Measurements from ENCODE around the gene LDLRAD1. TPM values are rescaled to one million over a fixed set of nuclear protein-coding genes. Genes with fewer than 3 reads are reported as not detected.
A peak's percentile ranks its signal among the peaks of the same experiment; 100 is the strongest.

The LDLRAD1 gene
- total RNA-seq, 1 experiment from 2014 or later, result 0.30 TPM

DNA sequence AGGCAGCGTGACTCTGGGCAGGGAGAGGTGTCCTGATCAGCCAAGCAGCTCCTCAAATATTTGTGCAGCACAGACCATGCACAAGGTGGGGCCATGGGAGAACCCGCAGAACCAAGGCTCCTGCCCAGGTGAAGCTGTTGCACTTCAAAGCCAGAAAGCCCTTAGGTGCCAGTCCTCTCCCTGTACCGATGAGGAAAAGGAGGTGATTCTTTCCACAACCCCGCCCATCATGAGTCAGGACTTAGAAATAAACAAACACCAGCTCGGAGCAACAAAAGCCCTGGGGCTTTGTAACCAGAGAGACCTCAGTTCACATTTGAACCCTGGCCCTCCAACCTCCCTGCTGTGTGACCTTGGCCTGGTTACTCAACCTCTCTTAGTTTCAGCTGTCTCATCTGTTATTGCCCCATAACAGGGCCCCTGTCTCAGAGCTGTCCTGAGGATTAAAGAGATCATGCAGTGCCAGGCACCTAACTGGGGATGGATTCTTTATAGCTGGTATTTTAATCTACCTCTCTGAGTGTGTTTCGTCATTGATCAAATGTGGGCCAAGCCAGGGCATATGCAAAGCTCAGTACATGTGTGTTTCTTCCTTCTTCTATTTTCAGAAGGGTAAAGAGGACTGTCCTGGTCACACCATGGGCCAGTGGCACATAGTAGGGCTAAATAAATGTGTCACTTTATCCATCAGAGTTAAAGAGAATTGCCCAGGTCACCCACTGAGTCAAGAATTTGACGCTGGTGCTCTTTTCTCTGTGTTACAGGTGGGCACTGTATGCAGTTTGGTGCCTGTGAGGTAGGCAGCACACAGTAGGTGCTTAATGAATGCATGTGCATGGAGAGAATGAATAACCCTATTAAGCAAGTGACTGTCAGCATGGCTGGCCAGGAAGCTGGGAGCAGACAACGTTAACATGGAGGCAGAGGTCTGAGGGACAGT is 1.4 kb downstream of the LDLRAD1 start:
- CTCF ChIA-PET, result no interaction called here
- POLR2A ChIA-PET, result interaction anchor here (0.7 to 1.8 kb wide), 3 partner anchors 15 to 36 kb away, joined by 3 to 4 read pairs (median 3); partner anchors contain the start of genes TCEANC2 and TMEM59
- no peaks in the 10 kb centered on the region for H3K9me2 ChIP-seq (ENCODE audit: insufficient read depth)
- RAD21 ChIA-PET (ENCODE audit: low non-redundant PET in 1 of 2, low total read pairs in 2 of 2, uncharacterized antibody in 2 of 2, unreplicated experiment in 2 of 2), result interaction anchor here in 1 of 2 experiments (0.6 kb wide), 1 partner anchor 772 kb away, joined by 7 read pairs; no protein-coding TSS in a partner anchor
- no TSS peak for BruUV-seq (replicated peaks)
- intact Hi-C loops (cut with micrococcal nuclease), result no loop called here
- no peaks in the 10 kb centered on the region for H3K36me3 ChIP-seq (ENCODE audit: control insufficient read depth in 1 of 2, insufficient read depth in 2 of 2, low read length in 2 of 2)
- peak overlapping the region; percentile 76 for H3K27ac ChIP-seq (ENCODE audit: low read depth, low read length)
- H3K4me1 ChIP-seq (ENCODE audit: control insufficient read depth in 1 of 2, insufficient read depth in 2 of 2, low read length in 2 of 2), result peaks cover 40 to 41% of the 10 kb centered on the region in 2 experiments
- H2AFZ ChIP-seq (ENCODE audit: low read depth, low read length, poor library complexity, severe bottlenecking), result peak overlapping the region; percentile 37
- peak overlapping the region; percentile 75 for H3K4me2 ChIP-seq (ENCODE audit: low read length)
- H3K4me3 ChIP-seq (replicated peaks in 1 of 2; ENCODE audit: low read depth in 1 of 2, low read length in 2 of 2), result peak overlapping the region in 1 of 2 experiments; percentile 32; a peak in 2 of 4 replicates
- H3K79me2 ChIP-seq (ENCODE audit: insufficient read depth, low read length), result no peaks in the 10 kb centered on the region
- DNase-seq (ENCODE audit: low read depth, low spot score) (peak; percentile 82), ATAC-seq (peak; percentile 81)
- no peaks in the 10 kb centered on the region for H3K27me3 ChIP-seq (ENCODE audit: insufficient read depth, low read length)
- peak overlapping the region; percentile 48 for H3K9ac ChIP-seq (ENCODE audit: low read length)
- no peaks in the 10 kb centered on the region for H3K9me3 ChIP-seq (ENCODE audit: control insufficient read depth in 1 of 2, insufficient read depth in 1 of 2, low read depth in 1 of 2, low read length in 2 of 2)
- no peaks in the 10 kb centered on the region for H4K20me1 ChIP-seq (ENCODE audit: insufficient read depth)
- TF ChIP-seq SIN3A (IDR thresholded peaks at IDR 0.05; ENCODE audit: low read depth) (no peak), EZH2phosphoT487 (IDR thresholded peaks at IDR 0.05; ENCODE audit: borderline replicate concordance) (no peak), EGR1 (IDR thresholded peaks at IDR 0.05; ENCODE audit: low read depth) (no peak), RAD21 (IDR thresholded peaks at IDR 0.05; ENCODE audit: low read depth) (no peak), SRF (IDR thresholded peaks at IDR 0.05; ENCODE audit: low read depth) (no peak), JUND (IDR thresholded peaks at IDR 0.05) (peak; percentile 70), TCF7L2 (IDR thresholded peaks at IDR 0.05; ENCODE audit: borderline replicate concordance, extremely low read depth, insufficient read depth, insufficient read length) (peak; percentile 34), YY1 (IDR thresholded peaks at IDR 0.05; ENCODE audit: extremely low read depth, insufficient replicate concordance, low read depth, low read length) (no peak), CBX3 (IDR thresholded peaks at IDR 0.05; ENCODE audit: low read depth) (peak; percentile 52; the same call in 1 of the 2 replicates), POLR2AphosphoS5 (IDR thresholded peaks at IDR 0.05; ENCODE audit: low read depth, low read length) (peak; percentile 47), SP1 (IDR thresholded peaks at IDR 0.05; ENCODE audit: low read depth) (peak; percentile 75), REST (IDR thresholded peaks at IDR 0.05; ENCODE audit: low read depth) (no peak), POLR2A (IDR thresholded peaks at IDR 0.05; ENCODE audit: borderline replicate concordance, extremely low read depth, insufficient read depth, insufficient read length) (no peak), ELF1 (IDR thresholded peaks at IDR 0.05; ENCODE audit: borderline replicate concordance, low read depth) (no peak), ZFX (IDR thresholded peaks at IDR 0.05) (no peak), EZH2 (IDR thresholded peaks at IDR 0.05) (no peak), ZBTB33 (IDR thresholded peaks at IDR 0.05; ENCODE audit: extremely low read depth, insufficient replicate concordance, low read length) (no peak), ZNF274 (IDR thresholded peaks at IDR 0.05; ENCODE audit: low read depth, low read length) (no peak), FOSL1 (IDR thresholded peaks at IDR 0.05; ENCODE audit: low read depth) (peak; percentile 68)
- TF ChIP-seq, protein P1, sequence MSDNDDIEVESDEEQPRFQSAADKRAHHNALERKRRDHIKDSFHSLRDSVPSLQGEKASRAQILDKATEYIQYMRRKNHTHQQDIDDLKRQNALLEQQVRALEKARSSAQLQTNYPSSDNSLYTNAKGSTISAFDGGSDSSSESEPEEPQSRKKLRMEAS (IDR thresholded peaks at IDR 0.05), result no peak
- TF ChIP-seq, protein P2, sequence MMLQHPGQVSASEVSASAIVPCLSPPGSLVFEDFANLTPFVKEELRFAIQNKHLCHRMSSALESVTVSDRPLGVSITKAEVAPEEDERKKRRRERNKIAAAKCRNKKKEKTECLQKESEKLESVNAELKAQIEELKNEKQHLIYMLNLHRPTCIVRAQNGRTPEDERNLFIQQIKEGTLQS (IDR thresholded peaks at IDR 0.05), result no peak

Data from HCT116 (cell line).